ENCODE results near the gene ADGRV1.

The ADGRV1 gene

GRCh38 chr5:90885180-90885868 is 326.7 kb downstream of the ADGRV1 start:
- DNase-seq (ENCODE audit: low read depth) = no peak
- no peak for TF ChIP-seq MYC (IDR thresholded peaks at IDR 0.05; ENCODE audit: low read depth, low read length)
- TF ChIP-seq POLR2A (IDR thresholded peaks at IDR 0.05; ENCODE audit: extremely low read depth, insufficient read length) = no peak
- no peak for TF ChIP-seq MAX (IDR thresholded peaks at IDR 0.05; ENCODE audit: low read depth, low read length)
- TF ChIP-seq CTCF (IDR thresholded peaks at IDR 0.05; ENCODE audit: low read depth, low read length) = no peak
- H3K4me3 ChIP-seq (ENCODE audit: low read depth, low read length) = no peak overlapping the region

GRCh38 chr5:90886381-90886780 is 327.8 kb downstream of the ADGRV1 start:
- DNase-seq (ENCODE audit: low read depth) = no peak
- no peak overlapping the region for H3K4me3 ChIP-seq (ENCODE audit: low read depth, low read length)
- no peak for TF ChIP-seq MYC (IDR thresholded peaks at IDR 0.05; ENCODE audit: low read depth, low read length)
- TF ChIP-seq MAX (IDR thresholded peaks at IDR 0.05; ENCODE audit: low read depth, low read length) = no peak
- TF ChIP-seq POLR2A (IDR thresholded peaks at IDR 0.05; ENCODE audit: extremely low read depth, insufficient read length) = no peak
- no peak for TF ChIP-seq CTCF (IDR thresholded peaks at IDR 0.05; ENCODE audit: low read depth, low read length)

- no peak for DNase-seq (ENCODE audit: low read depth)
- no peak for TF ChIP-seq CTCF (IDR thresholded peaks at IDR 0.05; ENCODE audit: low read depth, low read length)
- no peak for TF ChIP-seq POLR2A (IDR thresholded peaks at IDR 0.05; ENCODE audit: extremely low read depth, insufficient read length)
- no peak for TF ChIP-seq MAX (IDR thresholded peaks at IDR 0.05; ENCODE audit: low read depth, low read length)
- no peak for TF ChIP-seq MYC (IDR thresholded peaks at IDR 0.05; ENCODE audit: low read depth, low read length)
- no peak overlapping the region for H3K4me3 ChIP-seq (ENCODE audit: low read depth, low read length)
Measured at GRCh38 chr5:90888511-90889324, 330.1 kb downstream of the ADGRV1 start.

- no peak for TF ChIP-seq MAX (IDR thresholded peaks at IDR 0.05; ENCODE audit: low read depth, low read length)
- TF ChIP-seq MYC (IDR thresholded peaks at IDR 0.05; ENCODE audit: low read depth, low read length) = no peak
- no peak overlapping the region for H3K4me3 ChIP-seq (ENCODE audit: low read depth, low read length)
- no peak for DNase-seq (ENCODE audit: low read depth)
Measured at GRCh38 chr5:90889325-90889600, 330.7 kb downstream of the ADGRV1 start.

GRCh38 chr5:90890180-90890579 is 331.6 kb downstream of the ADGRV1 start:
- H3K4me3 ChIP-seq (ENCODE audit: low read depth, low read length) = no peak overlapping the region
- DNase-seq (ENCODE audit: low read depth) = no peak
- TF ChIP-seq POLR2A (IDR thresholded peaks at IDR 0.05; ENCODE audit: extremely low read depth, insufficient read length) = no peak
- TF ChIP-seq CTCF (IDR thresholded peaks at IDR 0.05; ENCODE audit: low read depth, low read length) = no peak
- TF ChIP-seq MAX (IDR thresholded peaks at IDR 0.05; ENCODE audit: low read depth, low read length) = no peak
- TF ChIP-seq MYC (IDR thresholded peaks at IDR 0.05; ENCODE audit: low read depth, low read length) = no peak

- TF ChIP-seq CTCF (IDR thresholded peaks at IDR 0.05; ENCODE audit: low read depth, low read length) (no peak), POLR2A (IDR thresholded peaks at IDR 0.05; ENCODE audit: extremely low read depth, insufficient read length) (no peak), MYC (IDR thresholded peaks at IDR 0.05; ENCODE audit: low read depth, low read length) (no peak)
- no peak for DNase-seq (ENCODE audit: low read depth)
- no peak overlapping the region for H3K4me3 ChIP-seq (ENCODE audit: low read depth, low read length)
Measured at GRCh38 chr5:90894866-90895420, 336.3 kb downstream of the ADGRV1 start.

Data from NB4 (cell line).